ENCODE data around the gene SPANXN3. TPM values are rescaled to one million over a fixed set of nuclear protein-coding genes. Genes with fewer than 3 reads are reported as not detected.

The SPANXN3 gene
- total RNA-seq, 1 experiment from 2014 or later, result not detected

DNA sequence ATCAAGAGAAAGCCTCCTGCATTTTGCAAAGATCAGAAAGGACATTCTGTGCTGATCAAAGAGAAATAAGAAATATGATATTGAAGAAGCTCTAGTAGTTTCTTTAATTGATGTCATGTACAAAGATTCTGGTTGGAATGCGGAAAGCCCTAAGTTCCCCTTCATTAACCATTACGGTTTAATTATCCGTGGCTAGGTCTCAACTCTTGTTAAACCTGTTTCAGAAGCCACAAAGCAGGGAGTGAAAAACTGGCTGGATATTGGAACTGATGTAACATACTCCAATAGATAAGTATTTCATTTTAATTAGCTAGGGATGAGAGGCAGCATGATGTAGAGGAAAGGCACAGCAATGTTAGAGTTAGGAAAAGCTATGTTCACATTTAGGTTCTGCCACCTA, 55.7 kb downstream of the SPANXN3 start:
- Mint-ChIP-seq H3K4me1 (ENCODE audit: insufficient read depth, unreplicated experiment) (no peaks in the 10 kb centered on the region), H3K27ac (ENCODE audit: low read depth, unreplicated experiment) (no peak overlapping the region), H3K36me3 (ENCODE audit: insufficient read depth, unreplicated experiment) (no peaks in the 10 kb centered on the region), H3K9me3 (ENCODE audit: unreplicated experiment) (no peaks in the 10 kb centered on the region), H3K4me3 (ENCODE audit: unreplicated experiment) (no peak overlapping the region), H3K27me3 (ENCODE audit: insufficient read depth, unreplicated experiment) (no peaks in the 10 kb centered on the region)
- TF ChIP-seq, protein P1, sequence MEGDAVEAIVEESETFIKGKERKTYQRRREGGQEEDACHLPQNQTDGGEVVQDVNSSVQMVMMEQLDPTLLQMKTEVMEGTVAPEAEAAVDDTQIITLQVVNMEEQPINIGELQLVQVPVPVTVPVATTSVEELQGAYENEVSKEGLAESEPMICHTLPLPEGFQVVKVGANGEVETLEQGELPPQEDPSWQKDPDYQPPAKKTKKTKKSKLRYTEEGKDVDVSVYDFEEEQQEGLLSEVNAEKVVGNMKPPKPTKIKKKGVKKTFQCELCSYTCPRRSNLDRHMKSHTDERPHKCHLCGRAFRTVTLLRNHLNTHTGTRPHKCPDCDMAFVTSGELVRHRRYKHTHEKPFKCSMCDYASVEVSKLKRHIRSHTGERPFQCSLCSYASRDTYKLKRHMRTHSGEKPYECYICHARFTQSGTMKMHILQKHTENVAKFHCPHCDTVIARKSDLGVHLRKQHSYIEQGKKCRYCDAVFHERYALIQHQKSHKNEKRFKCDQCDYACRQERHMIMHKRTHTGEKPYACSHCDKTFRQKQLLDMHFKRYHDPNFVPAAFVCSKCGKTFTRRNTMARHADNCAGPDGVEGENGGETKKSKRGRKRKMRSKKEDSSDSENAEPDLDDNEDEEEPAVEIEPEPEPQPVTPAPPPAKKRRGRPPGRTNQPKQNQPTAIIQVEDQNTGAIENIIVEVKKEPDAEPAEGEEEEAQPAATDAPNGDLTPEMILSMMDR (IDR thresholded peaks at IDR 0.05; ENCODE audit: unreplicated experiment), result no peak
- BruUV-seq (replicated peaks), result no TSS peak
- intact Hi-C loops (cut with micrococcal nuclease), result no loop called here
- CTCF ChIA-PET, result interaction anchor here (0.5 kb wide), 1 partner anchor 435 kb away, joined by 3 read pairs; no protein-coding TSS in a partner anchor
- POLR2A ChIA-PET, result no interaction called here
- DNase-seq (ENCODE audit: unreplicated experiment), result no peak

Other genes with a start within 250 kb of the SPANXN3 start
- 0.35 and 0.39 TPM in 2 replicates for gene SLITRK4, start 118.6 kb upstream of the SPANXN3 start, total RNA-seq (2022)
- not detected in 2 replicates for gene SPANXN2, start 203.3 kb upstream of the SPANXN3 start, total RNA-seq (2022)

Measured in MCF 10A (cell line).